ENCODE measurements around the gene DNAJC10.
"Not testable (repeated sequence)": the region's sequence is repeated elsewhere in the genome, so short reads cannot be mapped to it uniquely, and the experiment has no call there.

Gene DNAJC10

DNA sequence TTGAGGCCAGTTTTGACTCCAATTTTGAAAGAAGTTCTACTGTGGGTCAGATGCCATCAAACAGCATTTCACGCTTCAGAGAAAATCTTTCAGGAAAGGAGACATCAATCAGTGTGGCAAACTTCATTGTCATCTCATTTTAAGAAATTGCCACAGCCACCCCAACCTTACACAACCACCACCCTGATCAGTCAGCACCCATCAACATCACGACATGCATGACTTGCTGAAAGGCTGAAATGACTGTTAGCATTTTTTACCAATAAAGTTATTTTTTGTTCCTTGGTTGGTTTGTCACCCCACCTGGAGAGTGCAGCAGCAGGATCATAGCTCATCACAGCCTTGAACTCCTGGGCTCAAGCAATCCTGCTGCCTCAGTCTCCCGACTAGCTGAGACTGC is 10.4 kb downstream of the DNAJC10 start:
- DNase-seq (ENCODE audit: low read depth, low spot score), result no peak

DNA sequence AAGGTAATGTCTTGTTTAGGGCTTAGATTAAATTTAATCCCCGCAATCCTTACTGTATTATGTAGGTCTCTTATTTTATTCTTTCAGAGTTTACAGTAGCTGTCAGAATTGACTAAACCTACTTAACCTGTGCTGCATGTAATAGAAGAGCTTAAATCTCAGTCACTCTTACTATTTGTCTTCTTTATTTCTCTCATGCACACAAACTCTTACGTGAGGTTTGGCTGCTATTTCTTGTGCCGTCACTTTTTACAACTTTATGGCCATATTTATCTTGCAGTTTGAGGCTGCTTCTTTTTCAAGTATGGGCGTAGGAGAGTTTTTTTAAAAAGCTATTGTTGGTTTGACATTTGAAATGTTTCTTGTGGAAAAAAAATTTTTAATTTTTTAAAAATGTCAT is 12.0 kb downstream of the DNAJC10 start:
- no peak for DNase-seq (ENCODE audit: low read depth, low spot score)

DNA sequence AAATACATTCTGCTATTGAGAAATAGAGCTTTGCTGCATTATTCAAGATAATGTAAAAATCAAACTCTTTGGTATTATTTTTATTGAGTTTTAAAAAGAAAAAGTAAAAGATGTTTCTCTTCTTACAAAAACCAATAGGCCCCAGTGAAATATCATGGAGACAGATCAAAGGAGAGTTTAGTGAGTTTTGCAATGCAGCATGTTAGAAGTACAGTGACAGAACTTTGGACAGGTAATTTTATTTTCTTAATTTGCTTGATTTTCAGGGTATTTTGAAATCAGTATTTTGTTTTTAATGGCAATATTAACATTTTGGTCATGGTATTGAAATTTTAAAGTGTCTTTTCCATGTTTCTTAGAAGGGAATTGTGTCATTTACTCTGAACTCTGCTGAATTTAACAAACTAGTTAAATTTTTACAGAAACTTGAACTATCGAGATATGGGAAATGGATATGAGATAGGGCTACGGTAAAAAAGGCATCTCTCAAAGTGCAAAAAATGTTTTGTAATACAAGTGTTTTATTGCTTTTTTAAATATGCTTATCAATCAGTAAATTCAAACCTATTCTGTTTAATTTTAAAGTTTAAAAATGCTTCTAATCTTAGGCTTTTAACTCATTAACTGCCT is 13.8 kb downstream of the DNAJC10 start:
- no peak for DNase-seq (ENCODE audit: low read depth, low spot score)

DNA sequence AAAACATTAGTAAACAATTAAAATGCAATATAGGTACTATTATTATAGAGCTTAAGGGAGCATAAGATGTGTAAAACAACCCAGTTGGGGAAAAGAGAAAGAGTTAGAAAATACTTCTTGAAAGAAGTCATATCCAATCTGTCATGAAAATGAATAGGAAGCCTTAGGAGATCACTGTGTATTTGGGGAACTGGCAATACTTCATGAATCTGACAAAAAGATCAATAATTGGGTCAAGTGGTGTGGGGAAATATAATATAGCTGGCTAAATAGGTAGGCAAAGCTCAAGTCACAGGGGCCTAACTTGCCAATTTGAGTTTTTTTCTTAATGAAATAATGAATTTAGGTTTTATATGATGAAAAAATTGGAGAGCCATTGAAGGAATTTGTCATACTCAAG is 14.4 kb downstream of the DNAJC10 start:
- no peak for DNase-seq (ENCODE audit: low read depth, low spot score)

DNA sequence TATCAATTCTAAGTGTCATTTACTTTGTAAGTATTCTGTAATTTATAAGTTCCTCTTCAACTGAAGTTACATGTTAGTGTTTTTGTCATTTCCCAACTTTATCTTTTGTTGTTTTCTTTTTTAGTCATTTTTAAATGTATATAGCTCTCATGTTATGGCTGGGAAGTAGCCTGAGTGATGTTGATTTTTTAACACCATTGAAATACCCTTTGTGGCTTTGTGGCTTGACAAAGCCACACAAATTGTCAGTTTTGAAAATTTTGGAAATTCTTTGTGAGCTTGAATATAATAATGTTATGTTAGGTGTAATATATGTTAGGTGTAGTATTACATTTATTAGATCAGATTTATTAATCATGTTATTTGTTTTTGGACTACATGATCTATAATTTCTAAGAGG is 16.7 kb downstream of the DNAJC10 start:
- no peak for DNase-seq (ENCODE audit: low read depth, low spot score)

DNA sequence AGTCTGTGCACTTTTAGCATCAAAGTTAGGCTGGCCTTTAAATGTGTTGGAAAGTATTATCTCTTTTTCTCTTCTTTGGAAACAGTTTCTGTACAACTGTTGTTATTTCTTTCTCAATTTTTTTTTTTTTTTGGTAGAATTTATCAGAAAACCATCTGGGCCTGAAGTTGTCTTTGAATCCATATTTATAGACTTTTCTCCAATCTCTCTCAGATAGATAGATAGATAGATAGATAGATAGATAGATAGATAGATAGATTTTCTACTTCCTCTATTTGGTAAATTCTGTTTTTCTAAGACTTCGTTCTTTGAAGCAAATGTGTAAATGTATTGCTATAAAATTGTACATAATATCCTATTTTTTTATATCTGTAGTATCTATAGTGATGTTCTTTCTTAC is 17.5 kb downstream of the DNAJC10 start:
- no peak for DNase-seq (ENCODE audit: low read depth, low spot score)

DNA sequence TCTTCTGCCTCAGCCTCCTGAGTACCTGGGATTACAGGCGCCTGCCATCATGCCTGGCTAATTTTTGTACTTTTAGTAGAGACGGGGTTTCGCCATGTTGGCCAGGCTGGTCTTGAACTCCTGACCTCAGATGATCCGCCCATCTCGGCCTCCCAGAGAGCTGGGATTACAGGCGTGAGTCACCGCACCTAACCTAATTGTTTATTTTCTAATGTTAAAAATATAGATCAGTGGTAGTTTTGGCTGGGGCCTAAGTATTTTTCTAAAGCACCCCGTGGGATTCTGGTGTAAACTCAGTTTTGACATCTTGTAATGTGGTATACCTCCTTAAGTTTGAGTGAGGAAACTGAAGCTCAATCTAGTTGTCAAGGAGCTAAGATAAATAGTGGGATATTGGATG is 20.8 kb downstream of the DNAJC10 start:
- DNase-seq (ENCODE audit: low read depth, low spot score), result not testable (repeated sequence)

DNA sequence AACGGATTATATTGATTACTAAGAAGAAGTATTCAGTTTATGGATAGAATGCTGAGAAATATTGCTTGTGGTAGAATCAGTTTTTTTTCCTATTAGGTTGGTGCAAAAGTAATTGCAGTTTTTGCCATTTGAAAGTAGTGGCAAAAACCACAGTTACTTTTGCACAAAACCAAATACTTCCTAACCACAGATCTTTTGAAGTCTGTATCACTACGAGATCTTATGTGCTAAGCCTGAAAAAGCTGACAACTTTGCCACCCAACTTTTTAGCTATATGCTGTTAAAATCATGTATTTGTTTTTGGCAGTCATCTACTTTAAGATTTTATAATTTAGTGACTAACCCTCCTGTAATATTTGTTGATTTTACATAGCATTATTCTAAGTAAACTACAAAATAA is 24.6 kb downstream of the DNAJC10 start:
- DNase-seq (ENCODE audit: low read depth, low spot score), result no peak

DNA sequence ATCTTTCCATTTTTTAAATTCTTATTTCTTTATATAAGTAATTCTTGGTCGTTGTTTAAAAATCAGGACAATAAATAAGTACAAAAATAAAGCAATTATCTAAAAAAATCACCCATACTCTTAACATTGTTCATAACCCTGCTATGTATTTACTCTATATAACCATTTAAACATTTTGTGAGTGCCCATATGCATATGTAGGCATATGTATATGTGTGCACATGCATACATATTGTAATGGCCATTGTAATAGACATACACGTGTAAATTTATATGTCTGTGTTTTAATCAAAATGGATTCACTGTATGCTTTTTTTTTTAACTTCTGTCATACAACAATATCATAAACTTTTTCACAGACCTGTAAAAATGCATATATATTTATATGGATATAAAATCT is 25.6 kb downstream of the DNAJC10 start:
- no peak for DNase-seq (ENCODE audit: low read depth, low spot score)

DNA sequence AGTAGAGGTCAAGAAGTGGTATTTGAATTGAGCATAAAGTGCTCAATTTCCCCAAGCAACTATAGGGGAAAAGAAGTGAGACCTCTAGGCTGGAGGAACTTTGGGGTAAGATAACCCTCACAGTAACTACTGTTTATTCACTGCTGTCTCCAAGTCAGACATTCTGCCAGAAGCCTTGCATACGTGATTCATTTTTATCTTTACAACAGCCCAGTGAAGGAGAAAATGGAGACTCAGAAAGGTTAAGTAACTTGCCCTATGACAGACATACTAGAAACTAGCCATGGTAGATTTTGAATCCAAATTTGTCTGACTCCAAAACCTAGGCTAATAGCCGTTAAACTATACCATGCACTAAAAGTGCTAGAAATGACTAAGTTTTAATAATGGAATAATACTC is 28.4 kb downstream of the DNAJC10 start:
- no peak for DNase-seq (ENCODE audit: low read depth, low spot score)

DNA sequence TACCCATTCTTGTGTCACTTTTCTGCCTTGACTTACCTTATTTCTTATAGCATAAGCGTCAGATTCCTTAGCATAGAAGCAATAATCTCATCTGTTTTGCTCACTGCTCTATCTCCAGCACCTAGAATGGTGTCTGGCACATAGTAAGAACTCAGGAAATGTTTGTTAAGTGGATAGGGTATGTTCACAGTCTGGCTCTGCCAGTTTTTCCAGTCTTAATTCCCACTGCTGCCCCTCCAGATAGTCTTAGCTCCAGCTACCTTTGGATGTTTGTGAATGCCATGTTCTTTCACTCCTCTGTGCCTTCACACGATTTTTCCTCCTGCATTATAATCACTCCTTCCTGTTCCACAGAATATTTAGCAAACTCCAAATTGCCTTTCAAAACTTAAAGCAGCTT is 29.0 kb downstream of the DNAJC10 start:
- no peak for DNase-seq (ENCODE audit: low read depth, low spot score)

DNA sequence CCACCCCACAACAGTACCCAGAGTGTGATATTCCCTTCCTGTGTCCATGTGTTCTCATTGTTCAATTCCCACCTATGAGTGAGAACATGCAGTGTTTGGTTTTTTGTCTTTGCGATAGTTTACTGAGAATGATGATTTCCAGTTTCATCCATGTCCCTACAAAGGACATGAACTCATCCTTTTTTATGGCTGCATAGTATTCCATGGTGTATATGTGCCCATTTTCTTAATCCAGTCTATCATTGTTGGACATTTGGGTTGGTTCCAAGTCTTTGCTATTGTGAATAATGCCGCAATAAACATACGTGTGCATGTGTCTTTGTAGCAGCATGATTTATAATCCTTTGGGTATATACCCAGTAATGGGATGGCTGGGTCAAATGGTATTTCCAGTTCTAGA is 29.8 kb downstream of the DNAJC10 start:
- not testable (repeated sequence) for DNase-seq (ENCODE audit: low read depth, low spot score)

DNA sequence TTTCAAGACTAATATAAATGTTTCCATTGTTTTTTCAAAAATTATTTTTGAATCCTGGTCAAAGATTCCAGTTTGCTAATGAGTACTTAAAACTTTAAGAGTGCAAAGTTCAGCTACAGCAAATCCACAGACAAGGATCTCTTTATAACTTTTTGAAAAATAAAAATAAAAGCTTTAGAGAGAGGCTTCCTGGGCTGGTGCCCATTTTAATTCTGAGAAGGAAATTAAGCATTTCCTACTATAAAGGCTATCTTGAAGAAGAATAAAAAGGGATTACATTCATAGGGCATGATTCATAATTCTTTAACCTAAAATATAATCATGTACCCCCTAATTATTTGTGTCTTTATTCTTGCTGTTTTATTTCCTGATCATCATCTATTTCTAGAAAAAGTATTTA is 38.2 kb downstream of the DNAJC10 start:
- no peak for DNase-seq (ENCODE audit: low read depth, low spot score)

DNA sequence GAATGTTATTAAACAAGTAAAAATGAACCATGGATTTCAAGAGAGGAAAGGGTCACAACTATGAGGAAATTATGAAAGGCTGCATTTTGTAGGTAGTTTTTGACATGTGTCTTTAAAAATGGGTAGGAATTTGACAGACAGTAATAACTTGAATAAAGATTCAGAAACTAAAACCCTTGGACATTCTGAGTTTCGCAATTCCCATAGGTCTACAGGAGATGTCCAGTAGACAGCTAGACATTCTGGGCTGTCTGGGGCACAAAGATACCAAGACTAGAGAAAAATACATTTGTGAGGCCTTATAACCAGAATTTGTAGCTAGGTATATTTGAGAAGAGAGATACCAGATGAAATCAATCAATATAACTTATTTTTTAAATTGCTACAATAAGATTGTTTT is 42.3 kb downstream of the DNAJC10 start:
- no peak for DNase-seq (ENCODE audit: low read depth, low spot score)

DNA sequence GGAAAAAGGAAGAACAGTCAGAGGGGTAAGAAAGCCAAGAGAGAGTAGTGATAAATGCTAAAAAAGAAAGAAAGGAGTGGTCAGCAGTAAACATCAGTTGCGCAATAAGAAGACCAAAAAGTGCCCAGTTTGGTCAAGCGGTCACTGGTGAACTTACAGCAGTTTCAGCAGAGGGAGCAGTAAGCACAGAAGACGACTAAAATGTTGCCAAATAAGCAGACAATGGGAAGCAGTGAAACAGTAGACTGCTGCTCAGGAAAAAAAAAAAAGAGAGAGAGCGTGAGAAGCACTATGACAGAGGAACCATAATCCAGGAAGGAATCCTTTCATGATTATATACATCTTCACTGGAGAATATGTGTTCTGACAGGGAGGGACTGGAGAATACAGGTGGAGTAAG is 45.8 kb downstream of the DNAJC10 start:
- DNase-seq (ENCODE audit: low read depth, low spot score), result no peak

DNA sequence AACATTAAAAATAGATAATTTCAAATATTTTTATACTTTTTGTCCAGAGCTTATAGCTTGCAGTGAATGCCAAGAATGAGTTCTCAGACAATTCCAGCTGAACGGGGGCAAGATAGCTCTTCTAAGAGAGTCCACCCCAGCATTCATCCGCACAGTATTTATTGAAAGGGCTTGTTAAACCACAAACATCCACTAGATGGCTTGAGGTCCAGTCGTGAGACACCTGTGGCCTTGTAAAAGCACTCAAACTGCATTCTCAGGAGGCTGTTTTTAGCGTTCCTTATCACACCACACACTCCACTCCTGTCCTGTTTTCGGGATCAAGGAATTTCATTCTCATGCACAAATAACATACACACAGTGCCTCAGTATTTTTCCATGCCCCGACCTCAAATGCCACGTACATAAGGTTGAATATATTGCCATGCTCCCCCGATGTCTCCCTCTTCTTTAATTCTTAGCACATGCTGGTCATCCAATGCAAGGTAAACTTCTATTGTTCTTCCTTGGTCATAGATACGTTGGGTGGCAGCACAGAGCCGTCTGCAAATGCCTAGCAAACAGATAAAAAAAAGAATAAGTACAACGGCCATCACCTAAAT is 47.4 kb downstream of the DNAJC10 start:
- no peak for DNase-seq (ENCODE audit: low read depth, low spot score)

DNA sequence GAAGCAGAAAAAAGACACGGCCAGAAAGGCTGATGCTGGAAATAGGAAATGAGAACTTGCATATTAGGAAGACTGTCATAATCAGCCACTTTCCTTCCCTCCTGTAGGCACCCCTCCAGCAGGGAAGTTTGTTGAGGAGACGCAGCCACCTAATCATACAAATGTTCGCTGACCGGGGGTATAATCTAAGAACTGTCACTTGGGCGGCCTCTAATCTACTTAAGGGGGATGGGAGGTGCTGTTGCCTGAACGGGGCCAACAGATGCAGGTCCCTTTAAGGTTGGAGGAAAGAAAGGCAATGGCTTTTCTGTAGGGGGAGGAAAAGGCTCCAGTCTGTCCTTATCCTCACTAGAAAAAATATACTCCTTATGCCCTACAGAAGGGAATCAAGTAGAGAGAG is 50.6 kb downstream of the DNAJC10 start:
- no peak for DNase-seq (ENCODE audit: low read depth, low spot score)

DNA sequence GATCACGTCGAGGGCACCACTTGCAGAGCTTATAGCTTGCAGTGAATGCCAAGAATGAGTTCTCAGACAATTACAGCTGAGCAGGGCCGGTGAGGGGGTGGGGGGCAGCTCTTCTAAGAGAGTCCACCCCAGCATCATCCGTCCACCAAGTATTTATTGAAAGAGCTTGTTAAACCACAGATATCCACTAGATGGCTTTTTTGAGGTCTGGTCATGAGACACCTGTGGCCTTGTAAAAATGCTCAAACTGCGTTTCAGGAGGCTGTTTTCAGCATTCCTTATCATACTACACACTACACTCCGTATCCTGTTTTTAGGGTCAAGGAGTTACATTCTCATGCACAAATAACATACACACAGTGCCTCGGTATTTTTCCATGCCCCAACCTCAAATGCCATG is 51.5 kb downstream of the DNAJC10 start:
- DNase-seq (ENCODE audit: low read depth, low spot score), result no peak

DNA sequence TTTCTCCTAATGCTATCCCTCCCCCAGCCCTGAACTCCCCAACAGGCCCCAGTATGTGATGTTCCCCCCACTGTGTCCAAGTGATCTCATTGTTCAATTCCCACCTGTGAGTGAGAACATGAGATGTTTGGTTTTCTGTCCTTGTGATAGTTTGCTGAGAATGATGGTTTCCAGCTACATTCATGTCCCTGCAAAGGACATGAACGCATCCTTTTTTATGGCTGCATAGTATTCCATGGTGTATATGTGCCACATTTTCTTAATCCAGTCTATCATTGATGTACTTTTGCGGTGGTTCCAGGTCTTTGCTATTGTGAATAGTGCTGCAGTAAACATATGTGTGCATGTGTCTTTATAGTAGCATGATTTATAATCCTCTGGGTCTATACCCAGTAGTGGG is 52.9 kb downstream of the DNAJC10 start:
- not testable (repeated sequence) for DNase-seq (ENCODE audit: low read depth, low spot score)

DNA sequence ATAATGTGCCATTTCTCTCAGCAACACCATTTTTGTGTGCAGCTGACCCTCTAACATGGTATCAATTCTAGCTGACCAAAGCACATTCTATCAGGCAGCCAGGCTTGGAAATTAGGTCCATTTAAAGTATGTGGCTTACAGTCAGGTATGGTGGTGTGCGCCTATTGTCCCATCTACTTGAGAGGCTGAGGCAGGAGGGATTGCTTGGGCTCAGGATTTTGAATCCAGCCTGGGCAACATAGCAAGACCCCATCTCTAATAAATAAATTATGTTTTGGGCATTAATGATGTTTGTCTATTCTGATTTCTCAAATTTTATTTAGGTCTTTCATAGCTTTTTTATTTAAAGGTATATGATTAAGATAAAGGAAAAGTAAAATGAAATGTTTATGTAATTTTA is 63.3 kb downstream of the DNAJC10 start:
- no peak for DNase-seq (ENCODE audit: low read depth, low spot score)

DNA sequence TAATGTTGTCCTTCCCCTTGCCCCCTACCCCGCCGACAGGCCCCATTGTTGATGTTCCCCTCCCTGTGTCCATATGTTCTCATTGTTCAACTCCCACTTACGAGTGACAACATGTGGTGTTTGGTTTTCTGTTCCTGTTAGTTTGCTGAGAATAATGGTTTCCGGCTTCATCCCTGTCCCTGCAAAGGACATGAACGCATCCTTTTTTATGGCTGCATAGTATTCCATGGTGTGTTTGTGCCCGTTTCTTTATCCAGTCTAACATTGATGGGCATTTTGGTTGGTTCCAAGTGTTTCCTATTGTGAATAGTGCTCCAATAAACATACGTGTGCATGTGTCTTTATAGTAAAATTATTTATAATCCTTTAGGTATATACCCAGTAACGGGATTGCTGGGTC is 65.0 kb downstream of the DNAJC10 start:
- DNase-seq (ENCODE audit: low read depth, low spot score), result not testable (repeated sequence)

DNA sequence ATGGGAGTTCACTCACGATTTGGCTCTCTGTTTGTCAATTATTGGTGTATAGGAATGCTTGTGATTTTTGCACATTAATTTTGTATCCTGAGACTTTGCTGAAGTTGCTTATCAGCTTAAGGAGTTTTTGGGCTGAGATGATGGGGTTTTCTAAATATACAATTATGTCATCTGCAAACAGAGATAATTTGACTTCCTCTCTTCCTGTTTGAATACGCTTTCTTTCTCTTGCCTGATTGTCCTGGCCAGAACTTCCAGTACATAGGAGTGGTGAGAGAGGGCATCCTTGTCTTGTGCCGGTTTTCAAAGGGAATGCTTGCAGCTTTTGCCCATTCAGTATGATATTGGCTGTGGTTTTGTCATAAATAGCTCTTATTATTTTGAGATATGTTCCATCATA is 66.6 kb downstream of the DNAJC10 start:
- DNase-seq (ENCODE audit: low read depth, low spot score), result not testable (repeated sequence)

DNA sequence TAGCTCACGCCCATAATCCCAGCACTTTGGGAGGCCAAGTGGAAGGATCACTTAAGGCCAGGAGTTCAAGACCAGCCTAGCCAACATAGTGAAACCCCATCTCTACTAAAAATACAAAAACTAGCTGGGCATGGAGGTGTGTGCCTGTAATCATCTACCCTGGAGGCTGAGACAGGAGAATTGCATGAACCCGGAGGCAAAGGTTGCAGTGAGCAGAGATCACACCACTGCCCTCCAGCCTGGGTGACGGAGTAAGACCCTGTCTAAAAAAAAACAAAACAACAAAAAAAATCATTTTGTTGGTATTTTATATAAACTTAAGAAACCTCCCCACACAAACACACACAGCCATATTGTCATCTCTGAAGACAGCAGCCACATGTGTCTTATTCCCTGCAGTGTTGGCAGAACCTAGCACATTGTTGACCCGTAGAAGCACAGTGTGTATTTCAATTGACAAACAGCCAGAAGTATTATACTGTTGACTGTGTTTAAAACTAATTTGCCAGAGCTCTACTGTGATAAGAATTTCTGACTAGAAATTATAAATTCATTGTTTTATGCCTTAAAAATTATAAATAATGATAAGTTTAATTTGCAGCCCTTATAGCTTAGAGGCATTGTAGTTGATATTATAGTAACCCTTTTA is 68.1 kb downstream of the DNAJC10 start:
- DNase-seq (ENCODE audit: low read depth, low spot score), result no peak

Measured in iPS DF 19.7 (cell line).